IMR-90 (cell line): ENCODE results near the gene TACC2. TPM values are rescaled to one million over a fixed set of nuclear protein-coding genes. Genes with fewer than 3 reads are reported as not detected.

Experiments
- ATAC-seq: fragments of 200-7000 bp; cut with Tn5 transposase; 2 replicates; pipeline ENCODE4 v1.9.1; 2020; ENCODE audit warnings: low read depth, mild to moderate bottlenecking, moderate library complexity
- BruUV-seq: library from RNA; stranded (reverse); fragments of 400-500 nt; replicated peaks from 2 replicates; lab custom pipeline; 2021; lab: Mats Ljungman, UMichigan
- CTCF ChIA-PET: fragments of 300-600 bp; formaldehyde crosslinking; extraction: SDS; loops from one replicate; lab custom pipeline; 2021; ENCODE audit warnings: antibody characterized with exemption; lab: Yijun Ruan, JAX
- POLR2A ChIA-PET: fragments of 300-600 bp; sonication (Branson Sonifier 250); formaldehyde crosslinking; loops from one replicate; lab custom pipeline; 2022; ENCODE audit warnings: antibody characterized with exemption; ENCODE audit not compliant: unreplicated experiment; lab: Charles Lee
- DNase-seq: peaks from one replicate; pipeline ENCODE4 v3.0.0; 2013
- H2AFZ ChIP-seq: replicated peaks from 2 replicates; pipeline ENCODE3; 2013; ENCODE audit warnings: low read length, mild to moderate bottlenecking; ENCODE audit not compliant: poor library complexity
- H2AK5ac ChIP-seq: 2 replicates; pipeline ENCODE4 v1.6.1; 2013; ENCODE audit warnings: low read depth, low read length, inconsistent platforms
- H2AK9ac ChIP-seq: replicated peaks from 2 replicates; pipeline ENCODE3; 2013; ENCODE audit warnings: mild to moderate bottlenecking, low read depth, low read length, moderate library complexity; ENCODE audit not compliant: poor library complexity
- H2BK120ac ChIP-seq: 2 replicates; pipeline ENCODE4 v1.6.1; 2013; ENCODE audit warnings: low read depth, low read length, inconsistent platforms
- H2BK15ac ChIP-seq: 3 replicates; pipeline ENCODE4 v1.6.1; 2013; ENCODE audit warnings: low read depth, low read length, inconsistent platforms
- H2BK20ac ChIP-seq: 2 replicates; pipeline ENCODE4 v1.6.1; 2013; ENCODE audit warnings: low read depth, mild to moderate bottlenecking, inconsistent platforms, low read length, moderate library complexity
- H2BK5ac ChIP-seq: 2 replicates; pipeline ENCODE4 v1.6.1; 2013; ENCODE audit warnings: mild to moderate bottlenecking, low read depth, low read length, inconsistent platforms; ENCODE audit not compliant: poor library complexity, severe bottlenecking
- H3K14ac ChIP-seq: replicated peaks from 2 replicates; pipeline ENCODE4 v1.6.1; 2013; ENCODE audit warnings: low read depth, low read length, inconsistent platforms
- H3K18ac ChIP-seq: 2 replicates; pipeline ENCODE4 v1.6.1; 2013; ENCODE audit warnings: low read depth, low read length, control low read depth
- H3K23ac ChIP-seq: 2 replicates; pipeline ENCODE4 v1.6.1; 2013; ENCODE audit warnings: low read depth, low read length, inconsistent platforms
- H3K27ac ChIP-seq: 2 replicates; pipeline ENCODE4 v1.5.1; 2013; ENCODE audit warnings: mild to moderate bottlenecking, control low read depth, low read length; ENCODE audit not compliant: insufficient read depth
- H3K27me3 ChIP-seq: 2 replicates; pipeline ENCODE4 v1.6.1; 2013; ENCODE audit warnings: low read length; ENCODE audit not compliant: control insufficient read depth, insufficient read depth
- H3K36me3 ChIP-seq: 2 replicates; pipeline ENCODE4 v1.6.1; 2013; ENCODE audit warnings: low read length, mixed read lengths; ENCODE audit not compliant: control insufficient read depth, insufficient read depth
- H3K4ac ChIP-seq: 2 replicates; pipeline ENCODE4 v1.6.1; 2013; ENCODE audit warnings: low read depth, low read length, inconsistent platforms
- H3K4me1 ChIP-seq: 2 replicates; pipeline ENCODE4 v1.6.1; 2013; ENCODE audit warnings: low read length, mixed read lengths; ENCODE audit not compliant: control insufficient read depth, insufficient read depth
- H3K4me2 ChIP-seq: 2 replicates; pipeline ENCODE4 v1.6.1; 2013; ENCODE audit warnings: low read depth, mild to moderate bottlenecking, control low read depth, low read length, moderate library complexity
- H3K4me3 ChIP-seq: 2 replicates; pipeline ENCODE4 v1.5.1; 2013; ENCODE audit warnings: low read depth, mild to moderate bottlenecking, control low read depth, low read length, moderate library complexity; ENCODE audit not compliant: insufficient read depth
- H3K56ac ChIP-seq: 2 replicates; pipeline ENCODE4 v1.6.1; 2013; ENCODE audit warnings: low read length, inconsistent platforms; ENCODE audit not compliant: insufficient read depth; ENCODE audit errors: extremely low read depth
- H3K79me1 ChIP-seq, 2 experiments: 2 replicates each; pipeline ENCODE4 v1.6.1; 2013; ENCODE audit warnings: low read length in 2 of 2, inconsistent platforms in 1 of 2, low read depth in 1 of 2
- H3K9ac ChIP-seq: 2 replicates; pipeline ENCODE4 v1.6.1; 2013; ENCODE audit warnings: low read depth, low read length, control low read depth
- H3K9me1 ChIP-seq: 2 replicates; pipeline ENCODE4 v1.6.1; 2013; ENCODE audit warnings: low read length, inconsistent platforms; ENCODE audit not compliant: insufficient read depth
- H3K9me3 ChIP-seq: 2 replicates; pipeline ENCODE4 v1.6.1; 2013; ENCODE audit warnings: low read length; ENCODE audit not compliant: control insufficient read depth, insufficient read depth
- H4K20me1 ChIP-seq: 2 replicates; pipeline ENCODE4 v1.6.1; 2013; ENCODE audit warnings: low read length, inconsistent platforms; ENCODE audit not compliant: insufficient read depth
- H4K5ac ChIP-seq: 2 replicates; pipeline ENCODE4 v1.6.1; 2013; ENCODE audit warnings: mild to moderate bottlenecking, low read depth, low read length, control low read depth
- H4K8ac ChIP-seq, 2 experiments: 2 replicates each; pipeline ENCODE4 v1.6.1; 2013; ENCODE audit warnings: low read depth in 2 of 2, low read length in 2 of 2, control low read depth in 1 of 2, inconsistent platforms in 1 of 2
- H4K91ac ChIP-seq: 2 replicates; pipeline ENCODE4 v1.6.1; 2013; ENCODE audit warnings: low read depth, low read length, inconsistent platforms; ENCODE audit not compliant: insufficient read depth
- BHLHE40 ChIP-seq: fragments of 150-350 bp; IDR thresholded peaks from 2 replicates; pipeline ENCODE4 v1.6.1; 2016; ENCODE audit warnings: mild to moderate bottlenecking, low read depth, low read length
- MAFK ChIP-seq: IDR thresholded peaks from 2 replicates; pipeline ENCODE4 v1.6.1; 2012; ENCODE audit warnings: low read depth, low read length, improper control_type of control experiment
- NFE2L2 ChIP-seq: fragments of 150-350 bp; IDR thresholded peaks from 2 replicates; pipeline ENCODE4 v1.6.1; 2016; ENCODE audit warnings: low read depth, mild to moderate bottlenecking, low read length
- POLR2A ChIP-seq: IDR thresholded peaks from 2 replicates; pipeline ENCODE4 v1.6.1; 2012; ENCODE audit warnings: mild to moderate bottlenecking, low read depth, low read length
- RCOR1 ChIP-seq: IDR thresholded peaks from 2 replicates; pipeline ENCODE4 v1.6.1; 2012; ENCODE audit warnings: mild to moderate bottlenecking, low read length, improper control_type of control experiment; ENCODE audit not compliant: insufficient replicate concordance
- RFX5 ChIP-seq: IDR thresholded peaks from 2 replicates; pipeline ENCODE4 v1.8.0; 2012; ENCODE audit warnings: low read depth, mild to moderate bottlenecking, low read length, moderate library complexity
- WGBS, 2 experiments: methylation state at CpG; one replicate each; pipeline versions ENCODE4 v1.1.5 to v1.1.7; 2013; ENCODE audit warnings: missing lambda C conversion rate in 2 of 2; ENCODE audit not compliant: insufficient read length in 1 of 2; ENCODE audit errors: extremely low coverage in 2 of 2; 5-methylcytosine and 5-hydroxymethylcytosine counted together
- dilution Hi-C: fragments of 300-500 bp; cut with HindIII; formaldehyde crosslinking; loops from one replicate; pipeline ENCODE4 v1.14.3; 2018; ENCODE audit warnings: low sequenced_read_pairs; ENCODE audit not compliant: unreplicated experiment
- in situ Hi-C: fragments of 300-500 bp; cut with MboI; formaldehyde crosslinking; loops from 3 replicates; pipeline ENCODE4 v1.14.3; 2019; ENCODE audit warnings: low sequenced_read_pairs, inconsistent platforms, mixed read lengths
- intact Hi-C: fragments of 100-400 bp; cut with micrococcal nuclease; formaldehyde crosslinking; loops from 2 replicates; pipeline ENCODE4 v1.10.0; 2022
- polyA plus RNA-seq, 3 experiments: library from polyadenylated mRNA; depleted of rRNA; stranded (reverse); fragments of >200 nt; gene quantifications; 2 replicates each; pipeline ENCODE4 v1.2.3, GENCODE V29; 2012; ENCODE audit warnings: low replicate concordance in 1 of 3
- total RNA-seq: library from RNA; depleted of rRNA; stranded (reverse); fragments of >200 nt; gene quantifications from 2 replicates; pipeline ENCODE4 v1.2.3, GENCODE V29; 2012
- TF ChIP-seq, protein P1 (sequence below): fragments of 150-350 bp; IDR thresholded peaks from 2 replicates; pipeline ENCODE4 v1.6.1; 2017; ENCODE audit warnings: mild to moderate bottlenecking, antibody characterized with exemption, low read length, low read depth
- TF ChIP-seq, protein P2 (sequence below): conservative IDR thresholded peaks from 2 replicates; pipeline ENCODE4 v1.5.1; 2012; ENCODE audit warnings: mild to moderate bottlenecking, low read depth, low read length, improper control_type of control experiment

Gene TACC2
- total and polyA plus RNA-seq, 2 of the 4 experiments (the other 2 are of a cell fraction) = 2.9 to 15.4 TPM

DNA sequence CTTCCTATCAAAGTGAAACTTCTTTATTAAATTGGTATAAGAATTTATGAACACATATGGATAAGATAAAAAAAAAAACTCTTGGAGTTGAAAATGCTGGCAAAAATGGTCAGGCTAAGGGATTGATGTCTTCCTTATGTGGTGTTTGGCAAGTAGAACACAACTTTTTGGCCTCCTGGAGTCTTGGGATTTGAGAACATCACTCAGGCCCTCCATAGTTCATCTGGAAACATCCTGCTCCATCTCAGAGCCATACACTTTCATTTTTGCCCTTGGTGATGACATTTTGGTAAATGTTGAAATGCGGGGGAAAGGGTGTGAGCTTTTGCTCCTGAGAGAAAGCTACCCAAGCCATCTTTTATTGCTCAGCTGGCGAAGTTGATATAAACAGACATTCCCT is 254.6 kb downstream of the TACC2 start:
- Histone ChIP-seq H3K9me1 (no peaks in the 10 kb centered on the region), H2AK9ac (no peak overlapping the region), H2BK5ac (no peak overlapping the region), H3K27me3 (no peaks in the 10 kb centered on the region), H4K20me1 (no peaks in the 10 kb centered on the region), H4K5ac (no peak overlapping the region), H3K4me3 (no peak overlapping the region), H3K9ac (no peak overlapping the region), H2AFZ (no peak overlapping the region), H4K8ac (no peak overlapping the region), H3K23ac (no peak overlapping the region), H2BK15ac (no peak overlapping the region), H2AK5ac (no peak overlapping the region), H3K4me1 (no peaks in the 10 kb centered on the region), H3K4ac (no peak overlapping the region), H2BK120ac (no peak overlapping the region), H4K91ac (no peak overlapping the region), H3K14ac (no peak overlapping the region), H3K4me2 (no peak overlapping the region), H3K27ac (no peak overlapping the region), H3K36me3 (peaks cover 6% of the 10 kb centered on the region; the same call in 1 of the 2 replicates), H2BK20ac (no peak overlapping the region), H3K9me3 (no peaks in the 10 kb centered on the region), H3K56ac (no peak overlapping the region), H3K79me1 (no peaks in the 10 kb centered on the region), H3K18ac (no peak overlapping the region)
- no CpG with 5 or more reads among the region's 2 CpGs for WGBS, 2 experiments
- intact Hi-C loops (no loop called here), dilution Hi-C loops (no loop called here), in situ Hi-C loops (no loop called here)
- no TSS peak for BruUV-seq
- no peak for ATAC-seq
- ChIA-PET POLR2A (no interaction called here), CTCF (interaction anchor here (1.2 kb wide), 1 partner anchor 21 kb away, joined by 3 read pairs; no protein-coding TSS in a partner anchor)
- no peak for DNase-seq
- TF ChIP-seq, protein P1, sequence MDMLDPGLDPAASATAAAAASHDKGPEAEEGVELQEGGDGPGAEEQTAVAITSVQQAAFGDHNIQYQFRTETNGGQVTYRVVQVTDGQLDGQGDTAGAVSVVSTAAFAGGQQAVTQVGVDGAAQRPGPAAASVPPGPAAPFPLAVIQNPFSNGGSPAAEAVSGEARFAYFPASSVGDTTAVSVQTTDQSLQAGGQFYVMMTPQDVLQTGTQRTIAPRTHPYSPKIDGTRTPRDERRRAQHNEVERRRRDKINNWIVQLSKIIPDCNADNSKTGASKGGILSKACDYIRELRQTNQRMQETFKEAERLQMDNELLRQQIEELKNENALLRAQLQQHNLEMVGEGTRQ = no peak
- TF ChIP-seq POLR2A = no peak
- TF ChIP-seq RFX5 = no peak
- no peak for TF ChIP-seq RCOR1
- TF ChIP-seq BHLHE40 = no peak
- TF ChIP-seq NFE2L2 = no peak
- TF ChIP-seq, protein P2, sequence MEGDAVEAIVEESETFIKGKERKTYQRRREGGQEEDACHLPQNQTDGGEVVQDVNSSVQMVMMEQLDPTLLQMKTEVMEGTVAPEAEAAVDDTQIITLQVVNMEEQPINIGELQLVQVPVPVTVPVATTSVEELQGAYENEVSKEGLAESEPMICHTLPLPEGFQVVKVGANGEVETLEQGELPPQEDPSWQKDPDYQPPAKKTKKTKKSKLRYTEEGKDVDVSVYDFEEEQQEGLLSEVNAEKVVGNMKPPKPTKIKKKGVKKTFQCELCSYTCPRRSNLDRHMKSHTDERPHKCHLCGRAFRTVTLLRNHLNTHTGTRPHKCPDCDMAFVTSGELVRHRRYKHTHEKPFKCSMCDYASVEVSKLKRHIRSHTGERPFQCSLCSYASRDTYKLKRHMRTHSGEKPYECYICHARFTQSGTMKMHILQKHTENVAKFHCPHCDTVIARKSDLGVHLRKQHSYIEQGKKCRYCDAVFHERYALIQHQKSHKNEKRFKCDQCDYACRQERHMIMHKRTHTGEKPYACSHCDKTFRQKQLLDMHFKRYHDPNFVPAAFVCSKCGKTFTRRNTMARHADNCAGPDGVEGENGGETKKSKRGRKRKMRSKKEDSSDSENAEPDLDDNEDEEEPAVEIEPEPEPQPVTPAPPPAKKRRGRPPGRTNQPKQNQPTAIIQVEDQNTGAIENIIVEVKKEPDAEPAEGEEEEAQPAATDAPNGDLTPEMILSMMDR = no peak
- no peak for TF ChIP-seq MAFK
